IMR-90 (cell line): ENCODE results near the gene SERPINB13. TPM values are rescaled to one million over a fixed set of nuclear protein-coding genes. Genes with fewer than 3 reads are reported as not detected.

ENCODE experiments used
- ATAC-seq: fragments of 200-7000 bp; cut with Tn5 transposase; 2 replicates; pipeline ENCODE4 v1.9.1; 2020; ENCODE audit warnings: low read depth, mild to moderate bottlenecking, moderate library complexity
- BruUV-seq: library from RNA; stranded (reverse); fragments of 400-500 nt; replicated peaks from 2 replicates; lab custom pipeline; 2021; lab: Mats Ljungman, UMichigan
- CTCF ChIA-PET: fragments of 300-600 bp; formaldehyde crosslinking; extraction: SDS; loops from one replicate; lab custom pipeline; 2021; ENCODE audit warnings: antibody characterized with exemption; lab: Yijun Ruan, JAX
- POLR2A ChIA-PET: fragments of 300-600 bp; sonication (Branson Sonifier 250); formaldehyde crosslinking; loops from one replicate; lab custom pipeline; 2022; ENCODE audit warnings: antibody characterized with exemption; ENCODE audit not compliant: unreplicated experiment; lab: Charles Lee
- DNase-seq: peaks from one replicate; pipeline ENCODE4 v3.0.0; 2013
- H2AFZ ChIP-seq: replicated peaks from 2 replicates; pipeline ENCODE3; 2013; ENCODE audit warnings: low read length, mild to moderate bottlenecking; ENCODE audit not compliant: poor library complexity
- H2AK5ac ChIP-seq: 2 replicates; pipeline ENCODE4 v1.6.1; 2013; ENCODE audit warnings: low read depth, low read length, inconsistent platforms
- H2AK9ac ChIP-seq: replicated peaks from 2 replicates; pipeline ENCODE3; 2013; ENCODE audit warnings: mild to moderate bottlenecking, low read depth, low read length, moderate library complexity; ENCODE audit not compliant: poor library complexity
- H2BK120ac ChIP-seq: 2 replicates; pipeline ENCODE4 v1.6.1; 2013; ENCODE audit warnings: low read depth, low read length, inconsistent platforms
- H2BK15ac ChIP-seq: 3 replicates; pipeline ENCODE4 v1.6.1; 2013; ENCODE audit warnings: low read depth, low read length, inconsistent platforms
- H2BK20ac ChIP-seq: 2 replicates; pipeline ENCODE4 v1.6.1; 2013; ENCODE audit warnings: low read depth, mild to moderate bottlenecking, inconsistent platforms, low read length, moderate library complexity
- H2BK5ac ChIP-seq: 2 replicates; pipeline ENCODE4 v1.6.1; 2013; ENCODE audit warnings: mild to moderate bottlenecking, low read depth, low read length, inconsistent platforms; ENCODE audit not compliant: poor library complexity, severe bottlenecking
- H3K14ac ChIP-seq: replicated peaks from 2 replicates; pipeline ENCODE4 v1.6.1; 2013; ENCODE audit warnings: low read depth, low read length, inconsistent platforms
- H3K18ac ChIP-seq: 2 replicates; pipeline ENCODE4 v1.6.1; 2013; ENCODE audit warnings: low read depth, low read length, control low read depth
- H3K23ac ChIP-seq: 2 replicates; pipeline ENCODE4 v1.6.1; 2013; ENCODE audit warnings: low read depth, low read length, inconsistent platforms
- H3K27ac ChIP-seq: 2 replicates; pipeline ENCODE4 v1.5.1; 2013; ENCODE audit warnings: mild to moderate bottlenecking, control low read depth, low read length; ENCODE audit not compliant: insufficient read depth
- H3K27me3 ChIP-seq: 2 replicates; pipeline ENCODE4 v1.6.1; 2013; ENCODE audit warnings: low read length; ENCODE audit not compliant: control insufficient read depth, insufficient read depth
- H3K36me3 ChIP-seq: 2 replicates; pipeline ENCODE4 v1.6.1; 2013; ENCODE audit warnings: low read length, mixed read lengths; ENCODE audit not compliant: control insufficient read depth, insufficient read depth
- H3K4ac ChIP-seq: 2 replicates; pipeline ENCODE4 v1.6.1; 2013; ENCODE audit warnings: low read depth, low read length, inconsistent platforms
- H3K4me1 ChIP-seq: 2 replicates; pipeline ENCODE4 v1.6.1; 2013; ENCODE audit warnings: low read length, mixed read lengths; ENCODE audit not compliant: control insufficient read depth, insufficient read depth
- H3K4me2 ChIP-seq: 2 replicates; pipeline ENCODE4 v1.6.1; 2013; ENCODE audit warnings: low read depth, mild to moderate bottlenecking, control low read depth, low read length, moderate library complexity
- H3K4me3 ChIP-seq: 2 replicates; pipeline ENCODE4 v1.5.1; 2013; ENCODE audit warnings: low read depth, mild to moderate bottlenecking, control low read depth, low read length, moderate library complexity; ENCODE audit not compliant: insufficient read depth
- H3K56ac ChIP-seq: 2 replicates; pipeline ENCODE4 v1.6.1; 2013; ENCODE audit warnings: low read length, inconsistent platforms; ENCODE audit not compliant: insufficient read depth; ENCODE audit errors: extremely low read depth
- H3K79me1 ChIP-seq, 2 experiments: 2 replicates each; pipeline ENCODE4 v1.6.1; 2013; ENCODE audit warnings: low read length in 2 of 2, inconsistent platforms in 1 of 2, low read depth in 1 of 2
- H3K9ac ChIP-seq: 2 replicates; pipeline ENCODE4 v1.6.1; 2013; ENCODE audit warnings: low read depth, low read length, control low read depth
- H3K9me1 ChIP-seq: 2 replicates; pipeline ENCODE4 v1.6.1; 2013; ENCODE audit warnings: low read length, inconsistent platforms; ENCODE audit not compliant: insufficient read depth
- H3K9me3 ChIP-seq: 2 replicates; pipeline ENCODE4 v1.6.1; 2013; ENCODE audit warnings: low read length; ENCODE audit not compliant: control insufficient read depth, insufficient read depth
- H4K20me1 ChIP-seq: 2 replicates; pipeline ENCODE4 v1.6.1; 2013; ENCODE audit warnings: low read length, inconsistent platforms; ENCODE audit not compliant: insufficient read depth
- H4K5ac ChIP-seq: 2 replicates; pipeline ENCODE4 v1.6.1; 2013; ENCODE audit warnings: mild to moderate bottlenecking, low read depth, low read length, control low read depth
- H4K8ac ChIP-seq, 2 experiments: 2 replicates each; pipeline ENCODE4 v1.6.1; 2013; ENCODE audit warnings: low read depth in 2 of 2, low read length in 2 of 2, control low read depth in 1 of 2, inconsistent platforms in 1 of 2
- H4K91ac ChIP-seq: 2 replicates; pipeline ENCODE4 v1.6.1; 2013; ENCODE audit warnings: low read depth, low read length, inconsistent platforms; ENCODE audit not compliant: insufficient read depth
- MAFK ChIP-seq: IDR thresholded peaks from 2 replicates; pipeline ENCODE4 v1.6.1; 2012; ENCODE audit warnings: low read depth, low read length, improper control_type of control experiment
- NFE2L2 ChIP-seq: fragments of 150-350 bp; IDR thresholded peaks from 2 replicates; pipeline ENCODE4 v1.6.1; 2016; ENCODE audit warnings: low read depth, mild to moderate bottlenecking, low read length
- RFX5 ChIP-seq: IDR thresholded peaks from 2 replicates; pipeline ENCODE4 v1.8.0; 2012; ENCODE audit warnings: low read depth, mild to moderate bottlenecking, low read length, moderate library complexity
- USF2 ChIP-seq: fragments of 150-350 bp; IDR thresholded peaks from 2 replicates; pipeline ENCODE4 v1.6.1; 2017; ENCODE audit warnings: mild to moderate bottlenecking, antibody characterized with exemption, low read length, low read depth
- dilution Hi-C: fragments of 300-500 bp; cut with HindIII; formaldehyde crosslinking; loops from one replicate; pipeline ENCODE4 v1.14.3; 2018; ENCODE audit warnings: low sequenced_read_pairs; ENCODE audit not compliant: unreplicated experiment
- in situ Hi-C: fragments of 300-500 bp; cut with MboI; formaldehyde crosslinking; loops from 3 replicates; pipeline ENCODE4 v1.14.3; 2019; ENCODE audit warnings: low sequenced_read_pairs, inconsistent platforms, mixed read lengths
- intact Hi-C: fragments of 100-400 bp; cut with micrococcal nuclease; formaldehyde crosslinking; loops from 2 replicates; pipeline ENCODE4 v1.10.0; 2022
- polyA plus RNA-seq, 3 experiments: library from polyadenylated mRNA; depleted of rRNA; stranded (reverse); fragments of >200 nt; gene quantifications; 2 replicates each; pipeline ENCODE4 v1.2.3, GENCODE V29; 2012; ENCODE audit warnings: low replicate concordance in 1 of 3
- total RNA-seq: library from RNA; depleted of rRNA; stranded (reverse); fragments of >200 nt; gene quantifications from 2 replicates; pipeline ENCODE4 v1.2.3, GENCODE V29; 2012
- TF ChIP-seq, protein P1 (sequence below): fragments of 150-350 bp; IDR thresholded peaks from 2 replicates; pipeline ENCODE4 v1.6.1; 2016; ENCODE audit warnings: low read depth, mild to moderate bottlenecking, low read length, moderate library complexity, borderline replicate concordance

Gene SERPINB13
- total and polyA plus RNA-seq, 2 of the 4 experiments (the other 2 are of a cell fraction), result not detected

DNA sequence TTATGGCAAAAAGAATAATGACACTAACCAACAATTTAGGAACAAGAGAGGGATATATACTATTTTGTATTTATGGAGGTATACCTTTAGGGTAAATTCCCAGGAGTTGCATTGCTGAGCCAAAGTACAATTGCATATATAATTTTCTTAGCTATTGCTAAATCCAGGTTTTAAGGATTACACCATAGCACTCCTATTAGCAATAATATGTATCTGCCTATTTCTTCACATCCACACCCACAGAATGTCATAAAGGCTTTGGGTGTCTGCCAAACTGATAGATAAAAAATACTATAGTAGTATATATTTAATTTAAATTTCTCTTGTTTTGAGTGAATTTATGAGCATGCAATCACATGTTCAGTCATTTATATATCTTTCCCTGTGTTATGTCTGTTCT, 11.5 kb upstream of the SERPINB13 start:
- Histone ChIP-seq H3K56ac (no peak overlapping the region), H2AFZ (no peak overlapping the region), H3K4me3 (no peak overlapping the region), H2BK120ac (no peak overlapping the region), H2AK5ac (no peak overlapping the region), H2BK5ac (no peak overlapping the region), H3K4ac (no peak overlapping the region), H3K27ac (no peak overlapping the region), H2AK9ac (no peak overlapping the region), H2BK15ac (no peak overlapping the region), H3K9ac (no peak overlapping the region), H3K79me1 (no peaks in the 10 kb centered on the region), H3K9me1 (no peaks in the 10 kb centered on the region), H3K9me3 (no peaks in the 10 kb centered on the region), H4K91ac (no peak overlapping the region), H3K18ac (no peak overlapping the region), H4K20me1 (no peaks in the 10 kb centered on the region), H4K5ac (no peak overlapping the region), H3K14ac (no peak overlapping the region), H3K27me3 (no peaks in the 10 kb centered on the region; the same call in 1 of the 2 replicates), H3K4me2 (no peak overlapping the region), H3K23ac (no peak overlapping the region), H4K8ac (no peak overlapping the region), H3K4me1 (no peaks in the 10 kb centered on the region), H2BK20ac (no peak overlapping the region), H3K36me3 (no peaks in the 10 kb centered on the region)
- dilution Hi-C loops (no loop called here), intact Hi-C loops (no loop called here), in situ Hi-C loops (no loop called here)
- no peak for DNase-seq
- CTCF ChIA-PET, result no interaction called here
- TF ChIP-seq, protein P1, sequence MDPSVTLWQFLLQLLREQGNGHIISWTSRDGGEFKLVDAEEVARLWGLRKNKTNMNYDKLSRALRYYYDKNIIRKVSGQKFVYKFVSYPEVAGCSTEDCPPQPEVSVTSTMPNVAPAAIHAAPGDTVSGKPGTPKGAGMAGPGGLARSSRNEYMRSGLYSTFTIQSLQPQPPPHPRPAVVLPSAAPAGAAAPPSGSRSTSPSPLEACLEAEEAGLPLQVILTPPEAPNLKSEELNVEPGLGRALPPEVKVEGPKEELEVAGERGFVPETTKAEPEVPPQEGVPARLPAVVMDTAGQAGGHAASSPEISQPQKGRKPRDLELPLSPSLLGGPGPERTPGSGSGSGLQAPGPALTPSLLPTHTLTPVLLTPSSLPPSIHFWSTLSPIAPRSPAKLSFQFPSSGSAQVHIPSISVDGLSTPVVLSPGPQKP, result no peak
- TF ChIP-seq USF2, result no peak
- TF ChIP-seq MAFK, result no peak
- no peak for TF ChIP-seq RFX5
- TF ChIP-seq NFE2L2, result no peak
- BruUV-seq, result no TSS peak
- ATAC-seq, result no peak
- POLR2A ChIA-PET, result no interaction called here
